ENCODE results near the gene FGD3.

FGD3 gene

GRCh38 chr9:93041108-93041802 is 93.9 kb downstream of the FGD3 start:
- no peak for DNase-seq (ENCODE audit: low read depth)
- no peak for TF ChIP-seq CTCF (IDR thresholded peaks at IDR 0.05; ENCODE audit: control insufficient read depth, extremely low read depth, insufficient read depth)
- no peak overlapping the region for H3K4me3 ChIP-seq (ENCODE audit: low read depth, low read length)

DNA sequence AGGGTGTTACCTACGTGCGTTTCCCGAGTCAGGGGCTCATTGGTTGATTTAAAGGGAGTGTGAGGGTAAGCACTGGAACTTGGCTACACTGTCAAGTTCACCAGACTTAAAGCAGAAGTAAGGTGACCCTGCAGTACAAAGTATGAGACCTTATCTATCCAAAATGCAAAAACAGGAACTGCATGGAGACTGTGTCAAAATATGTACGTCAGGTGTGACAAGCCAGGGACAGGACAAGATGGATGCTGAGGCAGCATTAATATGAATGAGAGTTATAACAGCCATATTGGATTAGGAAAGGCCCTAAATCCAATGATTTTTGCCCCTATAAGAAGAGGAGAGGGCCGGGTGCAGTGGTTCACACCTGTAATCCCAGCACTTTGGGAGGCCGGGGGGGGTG is 95.8 kb downstream of the FGD3 start:
- DNase-seq (ENCODE audit: low read depth): no peak
- H3K4me3 ChIP-seq (ENCODE audit: low read depth, low read length): no peak overlapping the region
- no peak for TF ChIP-seq CTCF (IDR thresholded peaks at IDR 0.05; ENCODE audit: control insufficient read depth, extremely low read depth, insufficient read depth)

- no peak overlapping the region for H3K4me3 ChIP-seq (ENCODE audit: low read depth, low read length)
- no peak for DNase-seq (ENCODE audit: low read depth)
- no peak for TF ChIP-seq CTCF (IDR thresholded peaks at IDR 0.05; ENCODE audit: control insufficient read depth, extremely low read depth, insufficient read depth)
These were observed 98.2 kb downstream of the FGD3 start for GRCh38 chr9:93045521-93045920.

DNA sequence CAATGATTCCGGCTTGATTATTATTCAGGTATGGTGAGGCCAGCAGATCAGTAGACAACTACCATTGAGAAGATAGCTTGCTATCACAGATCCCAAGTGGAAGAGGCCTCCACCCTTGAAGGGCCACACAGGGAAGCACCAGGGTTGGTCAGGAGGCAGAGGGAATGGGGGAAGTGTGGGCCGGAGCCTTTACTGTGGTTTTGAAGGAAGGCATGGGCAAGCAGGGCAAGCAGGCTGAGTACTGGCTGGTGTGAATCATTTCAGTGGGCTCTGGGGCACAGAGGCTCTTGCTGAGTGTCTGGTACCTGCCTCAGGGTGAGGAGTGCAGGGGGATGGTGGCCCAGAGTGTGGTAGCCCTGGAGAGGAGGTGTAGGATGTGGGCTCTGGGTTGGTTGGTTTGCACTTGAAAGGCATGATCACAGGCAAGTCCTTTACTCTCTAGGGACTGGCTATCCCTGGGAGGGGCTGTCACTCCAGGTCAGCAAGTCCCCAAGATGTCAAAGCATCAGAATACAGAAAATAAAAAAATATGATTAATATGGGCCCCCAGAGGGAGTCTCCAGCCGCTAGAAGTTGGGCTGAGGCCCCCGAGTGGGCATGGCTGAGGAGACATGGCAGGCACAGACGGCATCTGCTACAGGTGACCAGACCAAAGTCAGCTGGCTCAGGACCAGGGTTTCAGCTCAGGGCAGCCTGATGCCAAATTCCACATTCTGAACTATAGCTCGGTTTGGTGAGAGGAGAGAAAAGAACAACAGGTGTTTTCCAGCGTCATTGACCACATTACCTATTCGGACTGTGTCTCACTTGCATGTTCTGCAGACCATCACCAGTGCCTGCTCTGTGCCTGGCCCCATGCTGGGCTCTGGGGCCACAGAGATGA is 101.5 kb downstream of the FGD3 start:
- no peak for DNase-seq (ENCODE audit: low read depth)

GRCh38 chr9:93049491-93049890 is 102.2 kb downstream of the FGD3 start:
- no peak overlapping the region for H3K4me3 ChIP-seq (ENCODE audit: low read depth, low read length)
- DNase-seq (ENCODE audit: low read depth): no peak
- no peak for TF ChIP-seq CTCF (IDR thresholded peaks at IDR 0.05; ENCODE audit: control insufficient read depth, extremely low read depth, insufficient read depth)

More for the DNA sequence above, 101.5 kb downstream of the FGD3 start:
- no peak for TF ChIP-seq CTCF (IDR thresholded peaks at IDR 0.05; ENCODE audit: control insufficient read depth, extremely low read depth, insufficient read depth)
- H3K4me3 ChIP-seq (ENCODE audit: low read depth, low read length): no peak overlapping the region

- H3K4me3 ChIP-seq (ENCODE audit: low read depth, low read length): no peak overlapping the region
- DNase-seq (ENCODE audit: low read depth): no peak
- no peak for TF ChIP-seq CTCF (IDR thresholded peaks at IDR 0.05; ENCODE audit: control insufficient read depth, extremely low read depth, insufficient read depth)
These were observed 102.9 kb downstream of the FGD3 start for GRCh38 chr9:93050231-93050630.

All from LNCaP clone FGC (cell line).